Inflammatory macrophage treated with lipopolysaccharide for 1 hour (primary cell): ENCODE measurements around the gene SULF2.

Experiments used
- DNase-seq, 2 donors: peaks; one replicate each; pipeline ENCODE4 v3.0.0-alpha.2; 2020 to 2022

Gene SULF2

GRCh38 chr20:47642118-47642517, 143.2 kb downstream of the SULF2 start:
- DNase-seq: no peak

- DNase-seq: no peak
These were observed 146.4 kb downstream of the SULF2 start for GRCh38 chr20:47638851-47639250.

- DNase-seq: no peak
These were observed 150.0 kb downstream of the SULF2 start for GRCh38 chr20:47635256-47635655.

GRCh38 chr20:47631078-47631477, 154.2 kb downstream of the SULF2 start:
- DNase-seq: no peak

- DNase-seq: no peak
These were observed 155.4 kb downstream of the SULF2 start for GRCh38 chr20:47629907-47630306.

GRCh38 chr20:47627540-47627939, 157.7 kb downstream of the SULF2 start:
- no peak for DNase-seq

GRCh38 chr20:47623206-47623605, 162.1 kb downstream of the SULF2 start:
- DNase-seq: no peak

- no peak for DNase-seq
These were observed 163.1 kb downstream of the SULF2 start for GRCh38 chr20:47622118-47622665.

- DNase-seq: peak; percentile 28 to 71
These were observed 164.2 kb downstream of the SULF2 start for GRCh38 chr20:47620808-47621805.

GRCh38 chr20:47618479-47618878, 166.8 kb downstream of the SULF2 start:
- no peak for DNase-seq

GRCh38 chr20:47614703-47615309, 170.5 kb downstream of the SULF2 start:
- no peak for DNase-seq

GRCh38 chr20:47612670-47613069, 172.6 kb downstream of the SULF2 start:
- DNase-seq: no peak

GRCh38 chr20:47611785-47612184, 173.5 kb downstream of the SULF2 start:
- no peak for DNase-seq

GRCh38 chr20:47610945-47611250, 174.4 kb downstream of the SULF2 start:
- no peak for DNase-seq

- peak; percentile 64 to 72 for DNase-seq
These were observed 174.9 kb downstream of the SULF2 start for GRCh38 chr20:47610247-47610944.

- DNase-seq: peak; percentile 26 to 37
These were observed 176.3 kb downstream of the SULF2 start for GRCh38 chr20:47609001-47609400.
